GM19099 (cell line): ENCODE data around the gene ENOSF1.

Experiments used
- POLR2A ChIP-seq: IDR thresholded peaks from 3 replicates; pipeline ENCODE4 v1.6.1; 2011; ENCODE audit warnings: low read depth; ENCODE audit not compliant: insufficient read length; ENCODE audit errors: extremely low read depth

The ENOSF1 gene

GRCh38 chr18:711657-712400 is 601 bp downstream of the ENOSF1 start:
- TF ChIP-seq POLR2A: peak; percentile 51

DNA sequence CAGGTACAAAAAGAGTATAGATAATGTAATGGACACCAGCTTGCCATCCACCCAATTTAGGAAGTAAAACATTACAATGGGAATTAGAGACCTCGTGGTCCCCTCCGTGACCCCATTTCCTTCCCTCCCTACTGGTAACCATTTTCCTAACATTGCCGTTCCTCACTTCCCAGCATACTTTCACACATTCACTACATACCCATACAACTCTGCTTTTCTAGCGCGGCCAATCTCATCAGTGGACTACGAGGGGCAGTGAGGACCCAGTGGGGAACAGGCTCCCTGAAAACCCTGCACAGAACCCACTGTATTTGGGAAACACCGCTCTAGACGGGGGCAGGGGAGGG is 1.1 kb downstream of the ENOSF1 start:
- TF ChIP-seq POLR2A: no peak

DNA sequence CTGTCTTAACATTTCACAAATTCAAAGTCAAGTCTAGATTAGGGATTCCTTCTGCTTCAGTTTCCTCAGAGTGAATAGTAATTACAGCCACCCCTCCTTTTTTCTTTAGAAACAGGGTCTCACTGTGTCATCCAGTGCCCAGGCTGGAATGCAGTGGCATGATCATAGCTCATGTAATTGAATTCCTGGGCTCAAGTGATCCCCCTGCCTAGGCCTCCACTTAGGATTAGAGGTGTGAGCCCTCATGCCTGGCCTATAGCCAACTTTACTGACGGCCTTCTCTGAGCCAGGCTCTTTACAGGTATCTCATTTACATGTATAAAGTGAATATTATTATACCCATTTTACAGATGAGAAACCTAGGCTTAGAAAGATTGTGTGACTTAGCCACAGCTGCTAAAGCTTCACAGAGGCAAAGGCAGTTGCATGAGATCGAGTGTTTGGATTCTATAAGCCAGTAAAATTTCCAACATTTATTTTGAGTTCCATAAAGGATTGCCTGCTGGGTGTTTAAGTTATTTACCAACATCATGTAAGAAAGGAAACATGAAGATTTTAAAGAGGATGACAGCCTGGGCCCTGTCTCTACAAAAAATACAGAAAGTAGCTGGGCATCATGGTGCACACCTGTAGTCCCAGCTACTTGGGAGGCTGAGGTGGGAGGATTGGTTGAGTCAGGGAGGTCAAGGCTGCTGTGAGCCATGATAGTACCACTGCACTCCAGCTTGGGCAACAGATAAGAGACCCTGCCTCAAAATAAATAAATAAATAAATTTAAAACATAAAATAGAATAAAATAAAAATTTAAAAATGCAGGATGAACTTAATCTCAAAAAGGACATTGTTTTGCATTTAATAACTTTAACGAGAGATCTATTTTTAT is 1.8 kb downstream of the ENOSF1 start:
- no peak for TF ChIP-seq POLR2A

DNA sequence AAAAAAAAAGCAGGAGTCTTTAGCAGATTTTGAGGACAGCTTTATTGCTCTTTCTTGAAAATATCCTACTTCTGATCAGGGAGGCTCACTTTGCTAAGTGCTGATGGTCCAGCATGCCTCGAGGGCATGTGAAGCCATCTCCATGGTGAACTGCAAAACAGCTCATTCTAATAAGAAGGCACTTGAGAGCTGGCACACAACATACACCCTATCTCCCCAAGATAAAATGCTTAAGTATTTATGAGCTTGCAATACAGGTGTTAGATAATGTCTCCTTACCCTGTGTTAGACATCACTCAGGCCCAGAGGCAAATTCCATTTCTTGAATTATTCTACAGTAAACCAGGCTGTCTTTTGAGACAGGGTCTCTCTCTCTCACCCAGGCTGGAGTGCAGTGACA is 2.7 kb downstream of the ENOSF1 start:
- TF ChIP-seq POLR2A: no peak

- TF ChIP-seq POLR2A: no peak
Observed at GRCh38 chr18:708096-708495, 4.3 kb downstream of the ENOSF1 start.

- no peak for TF ChIP-seq POLR2A
Observed at GRCh38 chr18:706405-706804, 6.0 kb downstream of the ENOSF1 start.

GRCh38 chr18:703213-703967 is 9.0 kb downstream of the ENOSF1 start:
- TF ChIP-seq POLR2A: no peak

DNA sequence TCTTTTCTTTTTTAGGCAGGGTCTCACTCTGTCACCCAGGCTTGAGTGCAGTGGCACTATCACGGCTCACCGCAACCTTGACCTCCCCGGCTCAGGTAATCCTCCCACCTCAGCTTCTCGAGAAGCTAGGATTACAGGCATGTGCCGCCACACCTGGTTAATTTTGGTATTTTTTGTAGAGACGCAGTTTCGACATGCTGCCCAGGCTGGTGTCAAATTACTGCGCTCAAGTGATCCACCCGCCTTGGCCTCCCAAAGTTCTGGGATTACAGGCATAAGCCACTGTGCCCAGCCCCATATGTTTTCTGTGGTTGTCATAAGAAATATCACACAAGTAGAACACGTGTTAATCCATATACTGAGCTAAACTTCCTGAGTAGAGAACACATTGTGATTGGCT is 14.6 kb downstream of the ENOSF1 start:
- TF ChIP-seq POLR2A: no peak

DNA sequence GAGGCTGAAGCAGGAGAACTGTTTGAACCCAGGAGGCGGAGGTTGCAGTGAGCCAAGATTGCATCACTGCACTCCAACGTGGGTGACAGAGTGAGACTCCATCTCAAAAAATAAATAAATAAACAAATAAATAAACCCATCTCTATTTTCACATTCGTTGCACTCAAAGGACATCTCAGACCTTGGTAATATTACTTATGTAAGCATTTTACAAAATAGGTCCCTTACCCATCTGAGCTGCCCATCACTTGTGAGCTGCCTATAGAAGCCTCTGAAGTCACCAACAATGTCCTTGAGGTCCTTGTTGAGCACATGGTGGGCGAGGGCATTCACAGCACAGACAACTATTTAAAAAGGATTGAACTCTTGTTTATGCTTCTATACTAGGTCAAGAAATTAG is 15.4 kb downstream of the ENOSF1 start:
- TF ChIP-seq POLR2A: no peak

DNA sequence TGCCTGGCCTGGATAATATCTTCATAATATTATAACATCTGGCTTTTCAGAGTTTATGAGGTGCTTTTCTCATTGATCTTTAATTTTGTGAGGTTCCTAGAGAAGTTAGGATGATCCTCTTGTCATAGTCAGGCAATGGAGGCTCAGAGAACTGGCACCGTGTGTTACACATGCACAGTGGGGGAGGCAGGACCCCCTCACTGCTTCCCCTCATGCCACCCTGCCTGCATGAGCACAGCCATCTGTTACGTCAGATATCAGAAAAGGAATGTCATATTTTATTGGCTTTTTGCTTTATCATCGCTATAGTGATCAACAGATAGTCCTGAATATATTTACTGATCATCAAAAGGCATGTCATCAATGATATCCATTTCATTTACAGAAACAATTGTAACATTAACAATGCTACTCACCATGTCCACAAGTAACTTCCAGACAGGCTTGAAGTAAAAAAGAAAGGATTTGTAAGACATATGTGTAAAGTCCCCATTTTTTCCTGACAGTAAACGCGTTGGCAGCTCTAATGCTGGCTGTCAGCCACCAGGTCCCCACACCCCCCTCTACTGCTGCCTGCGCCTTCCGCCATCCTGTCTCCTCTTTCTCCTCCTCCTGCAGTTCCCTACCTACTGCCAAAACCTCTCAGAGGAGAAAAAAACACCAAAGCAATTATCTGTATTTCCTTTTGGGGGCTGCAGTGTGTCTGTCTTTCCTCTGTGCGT is 18.8 kb downstream of the ENOSF1 start:
- no peak for TF ChIP-seq POLR2A

DNA sequence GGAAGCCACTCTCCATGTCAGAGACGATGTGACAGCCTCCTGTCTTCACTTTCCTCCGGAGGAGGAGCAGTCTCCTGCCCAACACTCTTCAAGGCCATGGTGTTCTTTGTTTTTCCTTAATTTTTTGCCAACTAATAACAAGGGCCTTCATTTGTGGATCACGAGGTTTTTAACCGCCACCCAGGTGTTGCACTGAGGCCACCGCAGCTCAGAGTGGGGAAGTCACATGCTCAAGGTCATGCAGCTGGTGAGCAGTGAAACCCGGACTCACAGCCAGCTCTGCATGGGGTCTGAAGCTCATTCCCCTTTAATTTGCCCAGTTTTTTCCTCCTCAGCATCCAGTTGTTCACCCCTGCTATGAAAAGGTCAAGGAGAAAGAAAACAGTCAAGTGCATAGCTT is 19.6 kb downstream of the ENOSF1 start:
- TF ChIP-seq POLR2A: no peak

DNA sequence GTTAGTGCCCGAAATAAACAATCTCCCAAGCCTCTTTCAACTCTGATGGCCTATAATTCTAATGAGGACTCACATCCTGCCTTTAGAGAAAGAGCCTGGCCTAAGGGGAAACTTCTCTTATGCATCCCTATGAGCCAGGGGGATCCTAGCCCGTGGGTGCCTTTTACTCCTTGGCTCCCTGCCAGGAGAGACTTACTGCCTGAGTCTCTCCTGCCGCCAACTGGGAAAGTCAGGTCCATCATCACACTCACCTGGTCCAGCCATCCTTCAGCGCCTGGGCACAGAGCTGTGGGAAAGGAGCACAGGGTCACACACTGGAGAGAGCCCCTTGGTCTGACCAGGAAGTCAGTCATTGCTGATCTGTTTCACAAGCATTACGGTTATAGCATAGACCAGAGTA is 24.1 kb downstream of the ENOSF1 start:
- TF ChIP-seq POLR2A: no peak

DNA sequence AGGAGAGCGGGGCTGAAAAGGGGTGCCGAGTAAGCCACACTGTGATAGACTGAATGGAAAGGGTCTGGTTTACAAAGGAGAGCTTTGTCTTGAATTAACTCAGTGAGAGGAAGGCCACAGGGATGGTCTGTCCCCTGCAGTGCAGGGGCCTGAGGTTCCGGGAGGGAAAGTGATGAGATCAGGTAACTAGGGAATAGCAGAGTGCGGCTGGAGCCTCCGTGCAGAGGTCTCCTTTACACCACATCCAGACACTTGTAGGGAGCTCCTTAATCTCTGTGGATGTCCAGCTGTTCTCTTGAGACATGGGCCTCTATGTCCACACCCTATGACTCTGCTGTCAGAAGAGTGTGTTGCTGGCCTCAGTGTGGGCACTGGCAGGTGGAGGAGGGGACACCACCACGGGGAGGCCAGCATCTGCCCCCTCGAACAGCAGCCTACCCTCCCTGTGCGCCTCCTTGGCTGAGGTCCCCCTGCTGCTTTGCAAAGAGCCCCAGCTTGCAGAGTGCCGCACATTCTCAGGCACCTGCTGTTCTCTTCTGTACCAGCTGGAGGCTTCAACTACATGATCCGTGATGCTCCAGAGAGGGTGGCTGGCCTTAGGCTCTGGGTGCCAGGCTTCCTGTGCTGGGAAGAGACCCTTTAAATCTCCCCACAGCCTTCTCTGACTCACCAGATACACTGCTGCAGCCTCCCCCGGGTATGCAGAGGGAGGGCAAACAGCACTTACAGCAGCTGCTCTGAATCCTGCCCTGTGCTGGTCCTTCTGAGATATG is 25.9 kb downstream of the ENOSF1 start:
- no peak for TF ChIP-seq POLR2A

GRCh38 chr18:685438-685837 is 27.0 kb downstream of the ENOSF1 start:
- TF ChIP-seq POLR2A: no peak

DNA sequence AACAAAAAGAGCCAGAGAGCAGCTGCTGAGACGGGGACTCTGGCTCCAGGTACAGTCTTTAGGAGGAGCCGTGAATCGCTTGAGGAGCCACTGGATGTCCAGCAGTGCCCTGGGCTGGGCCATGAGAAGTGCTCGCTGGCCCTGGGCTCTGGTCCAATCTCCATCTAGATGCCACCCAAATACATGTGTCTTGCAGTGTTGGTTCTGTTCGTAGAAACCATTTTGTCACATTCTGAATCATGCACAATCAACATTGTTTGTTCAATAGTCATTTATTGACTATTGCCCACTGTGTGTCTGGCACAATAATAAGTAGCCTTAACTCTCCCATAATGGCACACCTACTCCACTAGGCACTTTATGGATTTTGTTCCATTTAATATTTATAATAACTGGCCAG is 28.9 kb downstream of the ENOSF1 start:
- TF ChIP-seq POLR2A: no peak

- TF ChIP-seq POLR2A: no peak
Observed at GRCh38 chr18:682833-683232, 29.6 kb downstream of the ENOSF1 start.
